GM18507 (cell line): Measurements from ENCODE around the gene MBD5.

Experiments used
- DNase-seq: peaks from one replicate; pipeline ENCODE4 v3.0.0; 2011; ENCODE audit warnings: low read depth; ENCODE audit not compliant: insufficient read length; ENCODE audit errors: extremely low spot score
- FAIRE-seq: peaks from 2 replicates; lab custom pipeline; 2011; peaks lifted over from hg19 to GRCh38; lab: Jason Lieb, UNC

MBD5 gene

DNA sequence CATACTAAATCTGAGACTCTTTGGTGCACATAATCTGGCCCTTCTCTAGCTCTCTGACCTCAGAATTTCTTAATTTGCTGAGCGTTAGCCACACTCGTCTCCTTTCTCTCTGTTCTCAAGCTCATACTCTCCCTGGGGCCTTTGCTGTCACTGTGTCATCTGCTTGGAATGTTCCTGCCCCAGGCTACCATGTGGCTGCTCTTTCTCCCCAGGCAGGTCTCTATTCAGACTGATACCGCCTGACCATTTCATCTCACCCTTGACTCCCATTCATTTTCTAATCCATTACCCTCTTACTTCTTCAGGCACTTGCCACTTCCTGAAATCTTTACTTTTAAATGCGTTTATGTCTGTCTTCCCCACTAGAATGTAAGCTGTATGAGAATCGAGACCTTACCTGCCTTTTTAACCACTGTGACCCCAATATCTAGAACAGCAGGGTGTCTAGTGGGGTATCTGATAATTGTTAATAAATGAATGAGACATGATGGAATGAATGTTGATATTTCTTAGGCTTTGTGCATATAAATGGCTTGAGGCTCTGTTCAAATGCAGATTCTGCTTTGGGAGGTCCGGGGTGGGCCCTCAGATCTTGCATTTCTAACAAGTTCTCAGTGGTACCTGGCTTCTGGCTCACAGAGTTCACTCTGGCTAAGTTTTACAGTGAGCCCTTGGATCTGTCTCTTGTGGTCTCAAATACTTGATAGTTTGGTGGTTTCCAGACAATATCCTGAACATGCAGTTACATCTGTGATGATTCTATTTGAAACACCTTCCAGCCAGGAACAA lies 533.8 kb downstream of the MBD5 start:
- DNase-seq (no peak), FAIRE-seq (no peak)

DNA sequence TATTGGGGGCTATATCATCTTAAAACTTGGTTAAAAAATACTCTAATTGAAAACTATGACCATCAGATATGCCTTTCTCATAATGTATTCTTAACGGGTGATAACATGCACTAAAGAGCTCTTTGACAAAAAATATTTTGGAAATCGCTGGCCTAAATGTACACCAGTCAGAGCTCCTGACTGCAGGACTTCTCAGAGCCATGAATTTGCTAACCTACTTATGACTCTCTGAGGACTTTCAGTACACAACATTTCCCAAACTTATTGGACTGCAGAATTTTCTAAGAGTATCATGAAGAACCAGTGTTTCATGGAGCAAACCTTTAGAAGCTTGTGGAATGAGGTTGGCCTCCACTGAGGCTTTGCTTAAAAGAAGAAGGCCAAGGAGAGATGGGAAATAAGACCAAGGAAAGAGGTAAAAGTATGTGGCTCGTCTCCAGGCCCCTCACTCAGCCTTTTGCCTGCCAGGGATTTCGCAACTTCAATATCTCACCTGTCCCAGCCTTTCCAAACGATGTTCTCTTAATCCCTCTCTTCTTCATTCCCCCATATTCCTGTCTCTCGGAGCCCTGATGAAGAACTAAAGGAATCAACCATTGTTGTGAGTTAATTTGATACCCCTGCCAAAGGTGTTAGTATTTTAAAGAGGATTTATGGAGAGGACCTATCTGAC lies 534.9 kb downstream of the MBD5 start:
- DNase-seq (no peak), FAIRE-seq (no peak)

DNA sequence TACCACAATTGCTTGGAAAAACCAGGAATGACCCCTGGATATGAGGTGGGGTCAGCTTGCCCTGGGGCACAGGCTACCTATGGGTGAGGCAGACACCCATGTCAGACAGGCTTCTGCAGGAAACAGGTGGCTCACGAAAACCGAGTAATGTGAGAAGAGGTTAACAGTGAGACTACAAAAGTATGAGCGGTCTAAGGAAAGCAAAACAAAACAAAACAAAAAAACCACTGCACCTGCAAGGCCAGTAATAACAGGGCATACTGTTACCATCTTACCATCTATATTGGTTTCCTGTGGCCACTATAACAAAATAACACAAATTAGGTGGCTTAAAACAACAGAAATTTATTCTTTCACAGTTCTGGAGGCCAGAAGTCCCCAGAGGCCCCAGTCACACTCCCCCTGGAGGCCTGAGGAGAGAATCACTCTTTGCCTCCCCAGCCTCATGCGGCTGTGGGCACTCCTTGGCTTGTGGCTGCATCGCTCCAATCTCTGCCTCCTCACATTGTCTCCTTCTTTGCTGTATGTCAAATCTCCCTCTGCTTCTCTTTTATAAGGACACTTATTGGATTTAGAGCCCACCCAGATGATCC lies 537.0 kb downstream of the MBD5 start:
- no peak for FAIRE-seq
- no peak for DNase-seq

DNA sequence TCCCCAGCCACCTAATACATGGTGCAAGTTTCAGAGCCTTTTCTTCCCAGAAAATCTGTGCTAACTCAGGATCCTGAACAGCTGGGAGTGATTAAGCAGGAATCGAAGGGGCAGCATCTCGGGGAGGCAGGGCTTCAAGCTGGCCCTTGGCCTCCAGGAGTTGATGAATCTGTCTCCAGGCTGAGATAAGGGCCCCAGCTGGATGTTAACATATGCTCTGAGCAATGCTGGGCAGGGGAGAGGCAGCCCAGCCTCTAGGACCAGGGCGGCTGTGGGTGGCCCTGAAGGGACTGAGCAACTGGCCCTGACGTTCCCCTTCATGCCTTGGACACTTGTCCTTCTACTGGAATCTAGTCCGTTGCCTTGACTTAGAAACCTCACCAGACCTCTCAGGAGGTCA lies 539.6 kb downstream of the MBD5 start:
- DNase-seq (no peak), FAIRE-seq (no peak)

DNA sequence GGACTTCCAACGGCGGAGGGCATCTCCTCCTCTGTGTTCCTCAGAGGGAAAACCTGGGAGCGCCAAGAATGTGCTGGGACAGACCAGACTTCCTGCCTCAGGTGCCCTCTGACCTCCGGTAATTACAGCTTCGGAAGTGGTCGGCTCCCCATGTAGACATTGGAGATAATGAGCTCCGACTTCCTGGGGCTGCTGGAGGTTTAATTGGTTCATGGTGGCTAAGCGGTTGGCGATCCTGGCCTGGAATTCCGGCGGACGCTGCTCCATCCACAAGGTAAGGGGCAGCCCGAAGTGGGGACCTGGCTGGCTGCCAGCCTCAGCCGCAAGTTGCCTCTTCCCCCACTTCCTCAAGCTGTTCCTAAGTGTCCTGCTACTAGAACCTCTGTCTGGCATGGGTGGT lies 540.5 kb downstream of the MBD5 start:
- FAIRE-seq: no peak
- DNase-seq: no peak

DNA sequence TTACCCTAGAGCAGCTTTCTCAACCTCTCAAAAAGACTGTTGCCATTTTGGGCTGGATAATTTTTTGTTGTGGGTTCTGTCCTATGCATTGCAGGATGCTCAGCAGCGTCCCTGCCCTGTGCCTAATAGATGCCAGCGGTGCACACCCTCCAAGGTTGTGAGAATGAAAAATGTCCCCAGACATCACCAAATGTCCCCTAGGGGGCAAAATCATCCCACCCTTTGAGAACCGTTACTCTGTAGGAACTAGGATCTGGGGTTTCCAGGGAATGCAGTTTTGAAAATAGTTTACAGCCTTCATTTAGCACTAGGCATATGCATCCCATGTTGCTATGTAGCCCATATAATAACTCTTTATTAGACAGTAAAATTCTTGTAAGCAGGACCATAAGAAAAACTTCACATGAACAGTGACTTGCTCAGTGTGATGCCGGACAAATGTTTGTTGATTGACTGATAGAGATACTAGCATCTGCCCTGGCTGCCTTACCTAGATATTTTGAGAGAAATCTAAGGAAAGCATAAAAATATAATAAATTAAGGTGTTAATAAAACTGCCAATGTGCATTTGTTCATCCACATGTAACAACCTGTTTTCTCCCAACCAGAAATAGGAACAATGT lies 544.5 kb downstream of the MBD5 start:
- DNase-seq (no peak), FAIRE-seq (peak; percentile 24)
